ENCODE results near the gene ACSBG1. TPM values are rescaled to one million over a fixed set of nuclear protein-coding genes. Genes with fewer than 3 reads are reported as not detected.

ACSBG1 gene
- polyA plus RNA-seq, 1 donor (not counting 4 experiments of a cell fraction or from before 2014, with no cell fraction given): 0.01 TPM

- Histone ChIP-seq H3K4me3 (ENCODE audit: control insufficient read depth in 2 of 3, extremely low read depth in 1 of 3, insufficient read depth in 2 of 3, low read depth in 1 of 3, low read length in 3 of 3) (peak overlapping the region; percentile 43 to 68 (median 44)), H3K9me3 (ENCODE audit: control insufficient read depth, low read depth, low read length) (no peaks in the 10 kb centered on the region), H3K27ac (ENCODE audit: control insufficient read depth, insufficient read depth, low read length) (no peak overlapping the region), H3K9me1 (ENCODE audit: control insufficient read depth, extremely low read depth, insufficient read depth, low read length) (no peaks in the 10 kb centered on the region), H3K79me2 (ENCODE audit: control insufficient read depth, insufficient read depth, low read length) (no peaks in the 10 kb centered on the region), H4K20me1 (ENCODE audit: control insufficient read depth, extremely low read depth, insufficient read depth, low read length) (no peaks in the 10 kb centered on the region), H3K36me3 (ENCODE audit: control insufficient read depth in 2 of 2, extremely low read depth in 1 of 2, insufficient read depth in 2 of 2, low read length in 2 of 2) (no peaks in the 10 kb centered on the region), H3K27me3 (ENCODE audit: control insufficient read depth, extremely low read depth, insufficient read depth, low read length) (no peaks in the 10 kb centered on the region), H3K4me1 (ENCODE audit: control insufficient read depth, extremely low read depth, insufficient read depth, low read length) (peaks cover 18% of the 10 kb centered on the region), H3K4me2 (ENCODE audit: control insufficient read depth, extremely low read depth, insufficient read depth, low read depth, low read length) (peak overlapping the region; percentile 80), H2AFZ (ENCODE audit: control insufficient read depth, low read length) (peak overlapping the region; percentile 45), H3K9ac (ENCODE audit: control insufficient read depth, extremely low read depth, insufficient read depth, low read length) (peak overlapping the region; percentile 51)
- no peak for TF ChIP-seq EZH2 (IDR thresholded peaks at IDR 0.05; ENCODE audit: low read length)
- TF ChIP-seq, protein P1, sequence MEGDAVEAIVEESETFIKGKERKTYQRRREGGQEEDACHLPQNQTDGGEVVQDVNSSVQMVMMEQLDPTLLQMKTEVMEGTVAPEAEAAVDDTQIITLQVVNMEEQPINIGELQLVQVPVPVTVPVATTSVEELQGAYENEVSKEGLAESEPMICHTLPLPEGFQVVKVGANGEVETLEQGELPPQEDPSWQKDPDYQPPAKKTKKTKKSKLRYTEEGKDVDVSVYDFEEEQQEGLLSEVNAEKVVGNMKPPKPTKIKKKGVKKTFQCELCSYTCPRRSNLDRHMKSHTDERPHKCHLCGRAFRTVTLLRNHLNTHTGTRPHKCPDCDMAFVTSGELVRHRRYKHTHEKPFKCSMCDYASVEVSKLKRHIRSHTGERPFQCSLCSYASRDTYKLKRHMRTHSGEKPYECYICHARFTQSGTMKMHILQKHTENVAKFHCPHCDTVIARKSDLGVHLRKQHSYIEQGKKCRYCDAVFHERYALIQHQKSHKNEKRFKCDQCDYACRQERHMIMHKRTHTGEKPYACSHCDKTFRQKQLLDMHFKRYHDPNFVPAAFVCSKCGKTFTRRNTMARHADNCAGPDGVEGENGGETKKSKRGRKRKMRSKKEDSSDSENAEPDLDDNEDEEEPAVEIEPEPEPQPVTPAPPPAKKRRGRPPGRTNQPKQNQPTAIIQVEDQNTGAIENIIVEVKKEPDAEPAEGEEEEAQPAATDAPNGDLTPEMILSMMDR (optimal IDR thresholded peaks at IDR 0.05 in 1 of 3, IDR thresholded peaks at IDR 0.05 in 1 of 3, conservative IDR thresholded peaks at IDR 0.05 in 1 of 3; ENCODE audit: extremely low read depth in 1 of 3, insufficient read depth in 2 of 3, low read length in 3 of 3): no peak
- dilution Hi-C loops (cut with MboI; ENCODE audit: extremely low pct_ligation_motif_present, low sequenced_read_pairs): no loop called here
- FAIRE-seq: no peak
- DNase-seq (ENCODE audit: low read depth, low spot score): no peak
Measured at GRCh38 chr15:78265137-78265460, 30.7 kb upstream of the ACSBG1 start.

GRCh38 chr15:78264304-78265136 is 30.2 kb upstream of the ACSBG1 start, which contains the start of gene DNAJA4:
Gene DNAJA4, plus strand, starts transcription at chr15:78264562. Its CDS starts 202 bp downstream, at chr15:78264764.
- no peak for DNase-seq (ENCODE audit: low read depth, low spot score)
- Histone ChIP-seq H3K27ac (ENCODE audit: control insufficient read depth, insufficient read depth, low read length) (no peak within 1 kb of the TSS), H3K27me3 (ENCODE audit: control insufficient read depth, extremely low read depth, insufficient read depth, low read length) (no peaks in the 10 kb centered on the region), H3K79me2 (ENCODE audit: control insufficient read depth, insufficient read depth, low read length) (no peaks in the 10 kb centered on the region), H3K36me3 (ENCODE audit: control insufficient read depth in 2 of 2, extremely low read depth in 1 of 2, insufficient read depth in 2 of 2, low read length in 2 of 2) (no peaks in the 10 kb centered on the region), H3K9ac (ENCODE audit: control insufficient read depth, extremely low read depth, insufficient read depth, low read length) (peak within 1 kb of the TSS; percentile 51), H3K4me2 (ENCODE audit: control insufficient read depth, extremely low read depth, insufficient read depth, low read depth, low read length) (peak within 1 kb of the TSS; percentile 80), H3K9me1 (ENCODE audit: control insufficient read depth, extremely low read depth, insufficient read depth, low read length) (no peaks in the 10 kb centered on the region), H3K9me3 (ENCODE audit: control insufficient read depth, low read depth, low read length) (no peaks in the 10 kb centered on the region), H3K4me3 (ENCODE audit: control insufficient read depth in 2 of 3, extremely low read depth in 1 of 3, insufficient read depth in 2 of 3, low read depth in 1 of 3, low read length in 3 of 3) (peak within 1 kb of the TSS; percentile 43 to 68 (median 44)), H2AFZ (ENCODE audit: control insufficient read depth, low read length) (peak within 1 kb of the TSS; percentile 50), H4K20me1 (ENCODE audit: control insufficient read depth, extremely low read depth, insufficient read depth, low read length) (no peaks in the 10 kb centered on the region), H3K4me1 (ENCODE audit: control insufficient read depth, extremely low read depth, insufficient read depth, low read length) (peaks cover 18% of the 10 kb centered on the region)
- dilution Hi-C loops (cut with MboI; ENCODE audit: extremely low pct_ligation_motif_present, low sequenced_read_pairs): no loop called here
- FAIRE-seq: no peak
- TF ChIP-seq, protein P1 (optimal IDR thresholded peaks at IDR 0.05 in 1 of 3, IDR thresholded peaks at IDR 0.05 in 1 of 3, conservative IDR thresholded peaks at IDR 0.05 in 1 of 3; ENCODE audit: extremely low read depth in 1 of 3, insufficient read depth in 2 of 3, low read length in 3 of 3): peak in 1 of 3 experiments; percentile 44
- peak; percentile 36 for TF ChIP-seq EZH2 (IDR thresholded peaks at IDR 0.05; ENCODE audit: low read length)

All from keratinocyte (primary cell).